ENCODE results near the gene DNAJC15. TPM values are rescaled to one million over a fixed set of nuclear protein-coding genes. Genes with fewer than 3 reads are reported as not detected.

Gene DNAJC15
- polyA plus RNA-seq, 1 donor (not counting 4 experiments of a cell fraction or from before 2014, with no cell fraction given) = 38.5 TPM

- H3K4me2 ChIP-seq (ENCODE audit: control insufficient read depth, extremely low read depth, insufficient read depth, low read depth, low read length) = no peak overlapping the region
- H3K9me3 ChIP-seq (ENCODE audit: control insufficient read depth, low read depth, low read length) = no peaks in the 10 kb centered on the region
- H3K27me3 ChIP-seq (ENCODE audit: control insufficient read depth, extremely low read depth, insufficient read depth, low read length) = peaks cover 9% of the 10 kb centered on the region
- no peak for FAIRE-seq
- TF ChIP-seq EZH2 (IDR thresholded peaks at IDR 0.05; ENCODE audit: low read length) (no peak), CTCF (optimal IDR thresholded peaks at IDR 0.05 in 1 of 3, IDR thresholded peaks at IDR 0.05 in 1 of 3, conservative IDR thresholded peaks at IDR 0.05 in 1 of 3; ENCODE audit: extremely low read depth in 1 of 3, insufficient read depth in 2 of 3, low read length in 3 of 3) (no peak)
- H3K9me1 ChIP-seq (ENCODE audit: control insufficient read depth, extremely low read depth, insufficient read depth, low read length) = no peaks in the 10 kb centered on the region
- no peak overlapping the region for H2AFZ ChIP-seq (ENCODE audit: control insufficient read depth, low read length)
- dilution Hi-C loops (cut with MboI; ENCODE audit: extremely low pct_ligation_motif_present, low sequenced_read_pairs) = no loop called here
- no peak overlapping the region for H3K9ac ChIP-seq (ENCODE audit: control insufficient read depth, extremely low read depth, insufficient read depth, low read length)
- DNase-seq (ENCODE audit: low read depth, low spot score) = no peak
- H3K36me3 ChIP-seq (ENCODE audit: control insufficient read depth in 2 of 2, extremely low read depth in 1 of 2, insufficient read depth in 2 of 2, low read length in 2 of 2) = no peaks in the 10 kb centered on the region
- no peaks in the 10 kb centered on the region for H4K20me1 ChIP-seq (ENCODE audit: control insufficient read depth, extremely low read depth, insufficient read depth, low read length)
- no peaks in the 10 kb centered on the region for H3K4me1 ChIP-seq (ENCODE audit: control insufficient read depth, extremely low read depth, insufficient read depth, low read length)
- no peak overlapping the region for H3K4me3 ChIP-seq (ENCODE audit: control insufficient read depth in 2 of 3, extremely low read depth in 1 of 3, insufficient read depth in 2 of 3, low read depth in 1 of 3, low read length in 3 of 3)
- H3K79me2 ChIP-seq (ENCODE audit: control insufficient read depth, insufficient read depth, low read length) = no peaks in the 10 kb centered on the region
- H3K27ac ChIP-seq (ENCODE audit: control insufficient read depth, insufficient read depth, low read length) = no peak overlapping the region
Measured at GRCh38 chr13:43124490-43124889, 101.1 kb downstream of the DNAJC15 start.

GRCh38 chr13:43126420-43126819, 103.0 kb downstream of the DNAJC15 start:
- H3K4me2 ChIP-seq (ENCODE audit: control insufficient read depth, extremely low read depth, insufficient read depth, low read depth, low read length) = no peak overlapping the region
- H3K79me2 ChIP-seq (ENCODE audit: control insufficient read depth, insufficient read depth, low read length) = no peaks in the 10 kb centered on the region
- no peaks in the 10 kb centered on the region for H3K9me1 ChIP-seq (ENCODE audit: control insufficient read depth, extremely low read depth, insufficient read depth, low read length)
- TF ChIP-seq CTCF (optimal IDR thresholded peaks at IDR 0.05 in 1 of 3, IDR thresholded peaks at IDR 0.05 in 1 of 3, conservative IDR thresholded peaks at IDR 0.05 in 1 of 3; ENCODE audit: extremely low read depth in 1 of 3, insufficient read depth in 2 of 3, low read length in 3 of 3) (no peak), EZH2 (IDR thresholded peaks at IDR 0.05; ENCODE audit: low read length) (no peak)
- no peaks in the 10 kb centered on the region for H3K36me3 ChIP-seq (ENCODE audit: control insufficient read depth in 2 of 2, extremely low read depth in 1 of 2, insufficient read depth in 2 of 2, low read length in 2 of 2)
- H3K9ac ChIP-seq (ENCODE audit: control insufficient read depth, extremely low read depth, insufficient read depth, low read length) = no peak overlapping the region
- no peaks in the 10 kb centered on the region for H4K20me1 ChIP-seq (ENCODE audit: control insufficient read depth, extremely low read depth, insufficient read depth, low read length)
- no peak for DNase-seq (ENCODE audit: low read depth, low spot score)
- H3K4me3 ChIP-seq (ENCODE audit: control insufficient read depth in 2 of 3, extremely low read depth in 1 of 3, insufficient read depth in 2 of 3, low read depth in 1 of 3, low read length in 3 of 3) = no peak overlapping the region
- dilution Hi-C loops (cut with MboI; ENCODE audit: extremely low pct_ligation_motif_present, low sequenced_read_pairs) = no loop called here
- no peaks in the 10 kb centered on the region for H3K4me1 ChIP-seq (ENCODE audit: control insufficient read depth, extremely low read depth, insufficient read depth, low read length)
- H3K9me3 ChIP-seq (ENCODE audit: control insufficient read depth, low read depth, low read length) = no peaks in the 10 kb centered on the region
- H3K27me3 ChIP-seq (ENCODE audit: control insufficient read depth, extremely low read depth, insufficient read depth, low read length) = peaks cover 9% of the 10 kb centered on the region
- no peak overlapping the region for H2AFZ ChIP-seq (ENCODE audit: control insufficient read depth, low read length)
- FAIRE-seq = no peak
- no peak overlapping the region for H3K27ac ChIP-seq (ENCODE audit: control insufficient read depth, insufficient read depth, low read length)

Data from keratinocyte (primary cell).